IMR-90 (cell line): Measurements from ENCODE around the gene CLBA1. TPM values are rescaled to one million over a fixed set of nuclear protein-coding genes. Genes with fewer than 3 reads are reported as not detected.

ENCODE experiments used
- ATAC-seq: fragments of 200-7000 bp; cut with Tn5 transposase; 2 replicates; pipeline ENCODE4 v1.9.1; 2020; ENCODE audit warnings: low read depth, mild to moderate bottlenecking, moderate library complexity
- BruUV-seq: library from RNA; stranded (reverse); fragments of 400-500 nt; replicated peaks from 2 replicates; lab custom pipeline; 2021; lab: Mats Ljungman, UMichigan
- CTCF ChIA-PET: fragments of 300-600 bp; formaldehyde crosslinking; extraction: SDS; loops from one replicate; lab custom pipeline; 2021; ENCODE audit warnings: antibody characterized with exemption; lab: Yijun Ruan, JAX
- POLR2A ChIA-PET: fragments of 300-600 bp; sonication (Branson Sonifier 250); formaldehyde crosslinking; loops from one replicate; lab custom pipeline; 2022; ENCODE audit warnings: antibody characterized with exemption; ENCODE audit not compliant: unreplicated experiment; lab: Charles Lee
- DNase-seq: peaks from one replicate; pipeline ENCODE4 v3.0.0; 2013
- H2AFZ ChIP-seq: replicated peaks from 2 replicates; pipeline ENCODE3; 2013; ENCODE audit warnings: low read length, mild to moderate bottlenecking; ENCODE audit not compliant: poor library complexity
- H2AK5ac ChIP-seq: 2 replicates; pipeline ENCODE4 v1.6.1; 2013; ENCODE audit warnings: low read depth, low read length, inconsistent platforms
- H2AK9ac ChIP-seq: replicated peaks from 2 replicates; pipeline ENCODE3; 2013; ENCODE audit warnings: mild to moderate bottlenecking, low read depth, low read length, moderate library complexity; ENCODE audit not compliant: poor library complexity
- H2BK120ac ChIP-seq: 2 replicates; pipeline ENCODE4 v1.6.1; 2013; ENCODE audit warnings: low read depth, low read length, inconsistent platforms
- H2BK15ac ChIP-seq: 3 replicates; pipeline ENCODE4 v1.6.1; 2013; ENCODE audit warnings: low read depth, low read length, inconsistent platforms
- H2BK20ac ChIP-seq: 2 replicates; pipeline ENCODE4 v1.6.1; 2013; ENCODE audit warnings: low read depth, mild to moderate bottlenecking, inconsistent platforms, low read length, moderate library complexity
- H2BK5ac ChIP-seq: 2 replicates; pipeline ENCODE4 v1.6.1; 2013; ENCODE audit warnings: mild to moderate bottlenecking, low read depth, low read length, inconsistent platforms; ENCODE audit not compliant: poor library complexity, severe bottlenecking
- H3K14ac ChIP-seq: replicated peaks from 2 replicates; pipeline ENCODE4 v1.6.1; 2013; ENCODE audit warnings: low read depth, low read length, inconsistent platforms
- H3K18ac ChIP-seq: 2 replicates; pipeline ENCODE4 v1.6.1; 2013; ENCODE audit warnings: low read depth, low read length, control low read depth
- H3K23ac ChIP-seq: 2 replicates; pipeline ENCODE4 v1.6.1; 2013; ENCODE audit warnings: low read depth, low read length, inconsistent platforms
- H3K27ac ChIP-seq: 2 replicates; pipeline ENCODE4 v1.5.1; 2013; ENCODE audit warnings: mild to moderate bottlenecking, control low read depth, low read length; ENCODE audit not compliant: insufficient read depth
- H3K27me3 ChIP-seq: 2 replicates; pipeline ENCODE4 v1.6.1; 2013; ENCODE audit warnings: low read length; ENCODE audit not compliant: control insufficient read depth, insufficient read depth
- H3K36me3 ChIP-seq: 2 replicates; pipeline ENCODE4 v1.6.1; 2013; ENCODE audit warnings: low read length, mixed read lengths; ENCODE audit not compliant: control insufficient read depth, insufficient read depth
- H3K4ac ChIP-seq: 2 replicates; pipeline ENCODE4 v1.6.1; 2013; ENCODE audit warnings: low read depth, low read length, inconsistent platforms
- H3K4me1 ChIP-seq: 2 replicates; pipeline ENCODE4 v1.6.1; 2013; ENCODE audit warnings: low read length, mixed read lengths; ENCODE audit not compliant: control insufficient read depth, insufficient read depth
- H3K4me2 ChIP-seq: 2 replicates; pipeline ENCODE4 v1.6.1; 2013; ENCODE audit warnings: low read depth, mild to moderate bottlenecking, control low read depth, low read length, moderate library complexity
- H3K4me3 ChIP-seq: 2 replicates; pipeline ENCODE4 v1.5.1; 2013; ENCODE audit warnings: low read depth, mild to moderate bottlenecking, control low read depth, low read length, moderate library complexity; ENCODE audit not compliant: insufficient read depth
- H3K56ac ChIP-seq: 2 replicates; pipeline ENCODE4 v1.6.1; 2013; ENCODE audit warnings: low read length, inconsistent platforms; ENCODE audit not compliant: insufficient read depth; ENCODE audit errors: extremely low read depth
- H3K79me1 ChIP-seq, 2 experiments: 2 replicates each; pipeline ENCODE4 v1.6.1; 2013; ENCODE audit warnings: low read length in 2 of 2, inconsistent platforms in 1 of 2, low read depth in 1 of 2
- H3K9ac ChIP-seq: 2 replicates; pipeline ENCODE4 v1.6.1; 2013; ENCODE audit warnings: low read depth, low read length, control low read depth
- H3K9me1 ChIP-seq: 2 replicates; pipeline ENCODE4 v1.6.1; 2013; ENCODE audit warnings: low read length, inconsistent platforms; ENCODE audit not compliant: insufficient read depth
- H3K9me3 ChIP-seq: 2 replicates; pipeline ENCODE4 v1.6.1; 2013; ENCODE audit warnings: low read length; ENCODE audit not compliant: control insufficient read depth, insufficient read depth
- H4K20me1 ChIP-seq: 2 replicates; pipeline ENCODE4 v1.6.1; 2013; ENCODE audit warnings: low read length, inconsistent platforms; ENCODE audit not compliant: insufficient read depth
- H4K5ac ChIP-seq: 2 replicates; pipeline ENCODE4 v1.6.1; 2013; ENCODE audit warnings: mild to moderate bottlenecking, low read depth, low read length, control low read depth
- H4K8ac ChIP-seq, 2 experiments: 2 replicates each; pipeline ENCODE4 v1.6.1; 2013; ENCODE audit warnings: low read depth in 2 of 2, low read length in 2 of 2, control low read depth in 1 of 2, inconsistent platforms in 1 of 2
- H4K91ac ChIP-seq: 2 replicates; pipeline ENCODE4 v1.6.1; 2013; ENCODE audit warnings: low read depth, low read length, inconsistent platforms; ENCODE audit not compliant: insufficient read depth
- BHLHE40 ChIP-seq: fragments of 150-350 bp; IDR thresholded peaks from 2 replicates; pipeline ENCODE4 v1.6.1; 2016; ENCODE audit warnings: mild to moderate bottlenecking, low read depth, low read length
- CEBPB ChIP-seq: IDR thresholded peaks from 2 replicates; pipeline ENCODE4 v1.6.1; 2012; ENCODE audit warnings: low read depth, low read length, improper control_type of control experiment
- CHD1 ChIP-seq: IDR thresholded peaks from 2 replicates; pipeline ENCODE4 v1.6.1; 2012; ENCODE audit warnings: low read depth, low read length, improper control_type of control experiment
- FOS ChIP-seq: fragments of 150-350 bp; IDR thresholded peaks from 2 replicates; pipeline ENCODE4 v1.6.1; 2016; ENCODE audit warnings: low read depth, low read length
- MAFK ChIP-seq: IDR thresholded peaks from 2 replicates; pipeline ENCODE4 v1.6.1; 2012; ENCODE audit warnings: low read depth, low read length, improper control_type of control experiment
- MAZ ChIP-seq: IDR thresholded peaks from 2 replicates; pipeline ENCODE4 v1.6.1; 2012; ENCODE audit warnings: low read depth, mild to moderate bottlenecking, low read length, improper control_type of control experiment, moderate library complexity, borderline replicate concordance
- MXI1 ChIP-seq: IDR thresholded peaks from 2 replicates; pipeline ENCODE4 v1.6.1; 2012; ENCODE audit warnings: low read depth, mild to moderate bottlenecking, low read length, moderate library complexity, borderline replicate concordance
- NFE2L2 ChIP-seq: fragments of 150-350 bp; IDR thresholded peaks from 2 replicates; pipeline ENCODE4 v1.6.1; 2016; ENCODE audit warnings: low read depth, mild to moderate bottlenecking, low read length
- POLR2A ChIP-seq: IDR thresholded peaks from 2 replicates; pipeline ENCODE4 v1.6.1; 2012; ENCODE audit warnings: mild to moderate bottlenecking, low read depth, low read length
- RAD21 ChIP-seq: IDR thresholded peaks from 2 replicates; pipeline ENCODE4 v1.6.1; 2012; ENCODE audit warnings: low read length, improper control_type of control experiment
- RCOR1 ChIP-seq: IDR thresholded peaks from 2 replicates; pipeline ENCODE4 v1.6.1; 2012; ENCODE audit warnings: mild to moderate bottlenecking, low read length, improper control_type of control experiment; ENCODE audit not compliant: insufficient replicate concordance
- RFX5 ChIP-seq: IDR thresholded peaks from 2 replicates; pipeline ENCODE4 v1.8.0; 2012; ENCODE audit warnings: low read depth, mild to moderate bottlenecking, low read length, moderate library complexity
- WGBS, 2 experiments: methylation state at CpG; one replicate each; pipeline versions ENCODE4 v1.1.5 to v1.1.7; 2013; ENCODE audit warnings: missing lambda C conversion rate in 2 of 2; ENCODE audit not compliant: insufficient read length in 1 of 2; ENCODE audit errors: extremely low coverage in 2 of 2; 5-methylcytosine and 5-hydroxymethylcytosine counted together
- dilution Hi-C: fragments of 300-500 bp; cut with HindIII; formaldehyde crosslinking; loops from one replicate; pipeline ENCODE4 v1.14.3; 2018; ENCODE audit warnings: low sequenced_read_pairs; ENCODE audit not compliant: unreplicated experiment
- in situ Hi-C: fragments of 300-500 bp; cut with MboI; formaldehyde crosslinking; loops from 3 replicates; pipeline ENCODE4 v1.14.3; 2019; ENCODE audit warnings: low sequenced_read_pairs, inconsistent platforms, mixed read lengths
- intact Hi-C: fragments of 100-400 bp; cut with micrococcal nuclease; formaldehyde crosslinking; loops from 2 replicates; pipeline ENCODE4 v1.10.0; 2022
- polyA plus RNA-seq, 3 experiments: library from polyadenylated mRNA; depleted of rRNA; stranded (reverse); fragments of >200 nt; gene quantifications; 2 replicates each; pipeline ENCODE4 v1.2.3, GENCODE V29; 2012; ENCODE audit warnings: low replicate concordance in 1 of 3
- total RNA-seq: library from RNA; depleted of rRNA; stranded (reverse); fragments of >200 nt; gene quantifications from 2 replicates; pipeline ENCODE4 v1.2.3, GENCODE V29; 2012
- TF ChIP-seq, protein P1 (sequence below): conservative IDR thresholded peaks from 2 replicates; pipeline ENCODE4 v1.5.1; 2012; ENCODE audit warnings: mild to moderate bottlenecking, low read depth, low read length, improper control_type of control experiment
- TF ChIP-seq, protein P2 (sequence below): fragments of 150-350 bp; IDR thresholded peaks from 2 replicates; pipeline ENCODE4 v1.6.1; 2016; ENCODE audit warnings: low read depth, mild to moderate bottlenecking, low read length, moderate library complexity, borderline replicate concordance

CLBA1 gene
- total and polyA plus RNA-seq, 2 of the 4 experiments (the other 2 are of a cell fraction), result 2.7 to 6.2 TPM

DNA sequence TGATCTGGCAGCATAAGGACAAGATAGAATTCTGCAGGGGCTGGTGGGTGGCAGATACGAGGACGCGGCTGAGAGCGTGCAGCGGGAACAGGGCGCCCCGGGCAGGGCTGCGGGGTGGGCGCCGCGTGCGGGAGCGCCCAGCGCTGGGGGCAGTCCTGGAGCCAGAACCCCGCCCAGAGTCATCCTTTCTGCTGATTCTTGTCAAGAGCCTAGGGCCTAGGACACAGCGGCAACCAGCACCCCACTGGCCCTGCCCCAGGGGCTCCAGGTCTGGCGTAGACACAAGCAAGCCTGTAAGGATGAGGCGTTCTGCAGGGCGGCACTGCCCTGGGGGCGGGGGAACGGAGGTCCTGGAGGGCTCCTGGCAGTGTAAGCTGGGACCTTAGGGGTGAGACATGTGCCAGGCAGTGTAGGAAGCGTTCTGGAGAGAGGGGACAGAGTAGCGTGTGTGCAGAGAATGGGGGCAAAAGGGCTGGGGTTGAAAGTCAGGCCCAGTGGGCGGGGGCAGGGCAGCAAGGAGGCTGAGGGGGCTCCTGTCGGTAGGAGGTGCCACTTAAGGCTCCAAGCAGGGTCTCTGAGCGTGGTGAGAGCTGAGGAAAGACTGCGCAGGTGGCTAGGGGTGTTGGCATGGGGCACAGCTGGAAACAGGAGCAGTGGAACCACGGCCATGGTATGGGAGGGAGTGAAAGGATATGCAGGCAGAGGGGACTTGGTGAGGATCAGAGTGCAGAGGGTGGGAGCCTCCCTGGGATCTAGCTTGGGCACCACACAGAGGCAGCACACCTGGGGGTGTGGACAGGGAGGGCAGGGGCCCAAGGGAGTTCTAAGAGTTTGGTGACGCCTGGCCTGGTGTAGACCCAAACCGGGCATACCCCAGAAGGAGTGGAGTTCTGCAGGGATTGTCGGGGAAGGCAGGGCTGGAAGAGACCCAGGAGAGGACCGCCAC lies 6.6 kb upstream of the CLBA1 start:
- Histone ChIP-seq H2AFZ (peak overlapping the region; percentile 83), H2AK5ac (no peak overlapping the region), H3K4ac (no peak overlapping the region), H3K36me3 (no peaks in the 10 kb centered on the region), H4K91ac (no peak overlapping the region), H3K18ac (no peak overlapping the region), H4K20me1 (0 out of 2 replicates have a peak, but pooled peaks cover 3% of the 10 kb centered on the region), H2BK15ac (no peak overlapping the region), H4K5ac (no peak overlapping the region), H3K9me1 (peaks cover 8% of the 10 kb centered on the region; the same call in 1 of the 2 replicates), H4K8ac (0 out of 4 replicates have a peak overlapping the region, but pooled peaks of 1 of the 2 experiments have one; percentile 60), H3K4me1 (peaks cover 18% of the 10 kb centered on the region), H2BK120ac (no peak overlapping the region), H3K56ac (no peak overlapping the region), H3K9ac (no peak overlapping the region), H3K4me2 (peak overlapping the region; percentile 74), H3K4me3 (peak overlapping the region; percentile 41; the same call in 1 of the 2 replicates), H3K14ac (no peak overlapping the region), H2AK9ac (no peak overlapping the region), H2BK5ac (no peak overlapping the region), H3K27me3 (no peaks in the 10 kb centered on the region), H3K23ac (no peak overlapping the region), H3K9me3 (no peaks in the 10 kb centered on the region), H2BK20ac (no peak overlapping the region), H3K79me1 (no peaks in the 10 kb centered on the region), H3K27ac (no peak overlapping the region)
- 74% methylated on average over 10 of the region's 32 CpGs; no CpG with 5 or more reads in 1 of the 2 experiments for WGBS, 2 experiments
- intact Hi-C loops, result no loop called here
- in situ Hi-C loops, result no loop called here
- DNase-seq, result no peak
- ChIA-PET CTCF (no interaction called here), POLR2A (interaction anchor here (0.6 kb wide), 1 partner anchor 11 kb away, joined by 3 read pairs; no protein-coding TSS in a partner anchor)
- no peak for ATAC-seq
- BruUV-seq, result no TSS peak
- dilution Hi-C loops, result no loop called here
- no peak for TF ChIP-seq FOS
- no peak for TF ChIP-seq NFE2L2
- TF ChIP-seq, protein P1, sequence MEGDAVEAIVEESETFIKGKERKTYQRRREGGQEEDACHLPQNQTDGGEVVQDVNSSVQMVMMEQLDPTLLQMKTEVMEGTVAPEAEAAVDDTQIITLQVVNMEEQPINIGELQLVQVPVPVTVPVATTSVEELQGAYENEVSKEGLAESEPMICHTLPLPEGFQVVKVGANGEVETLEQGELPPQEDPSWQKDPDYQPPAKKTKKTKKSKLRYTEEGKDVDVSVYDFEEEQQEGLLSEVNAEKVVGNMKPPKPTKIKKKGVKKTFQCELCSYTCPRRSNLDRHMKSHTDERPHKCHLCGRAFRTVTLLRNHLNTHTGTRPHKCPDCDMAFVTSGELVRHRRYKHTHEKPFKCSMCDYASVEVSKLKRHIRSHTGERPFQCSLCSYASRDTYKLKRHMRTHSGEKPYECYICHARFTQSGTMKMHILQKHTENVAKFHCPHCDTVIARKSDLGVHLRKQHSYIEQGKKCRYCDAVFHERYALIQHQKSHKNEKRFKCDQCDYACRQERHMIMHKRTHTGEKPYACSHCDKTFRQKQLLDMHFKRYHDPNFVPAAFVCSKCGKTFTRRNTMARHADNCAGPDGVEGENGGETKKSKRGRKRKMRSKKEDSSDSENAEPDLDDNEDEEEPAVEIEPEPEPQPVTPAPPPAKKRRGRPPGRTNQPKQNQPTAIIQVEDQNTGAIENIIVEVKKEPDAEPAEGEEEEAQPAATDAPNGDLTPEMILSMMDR, result no peak
- no peak for TF ChIP-seq CHD1
- no peak for TF ChIP-seq MXI1
- TF ChIP-seq, protein P2, sequence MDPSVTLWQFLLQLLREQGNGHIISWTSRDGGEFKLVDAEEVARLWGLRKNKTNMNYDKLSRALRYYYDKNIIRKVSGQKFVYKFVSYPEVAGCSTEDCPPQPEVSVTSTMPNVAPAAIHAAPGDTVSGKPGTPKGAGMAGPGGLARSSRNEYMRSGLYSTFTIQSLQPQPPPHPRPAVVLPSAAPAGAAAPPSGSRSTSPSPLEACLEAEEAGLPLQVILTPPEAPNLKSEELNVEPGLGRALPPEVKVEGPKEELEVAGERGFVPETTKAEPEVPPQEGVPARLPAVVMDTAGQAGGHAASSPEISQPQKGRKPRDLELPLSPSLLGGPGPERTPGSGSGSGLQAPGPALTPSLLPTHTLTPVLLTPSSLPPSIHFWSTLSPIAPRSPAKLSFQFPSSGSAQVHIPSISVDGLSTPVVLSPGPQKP, result no peak
- no peak for TF ChIP-seq POLR2A
- no peak for TF ChIP-seq MAZ
- no peak for TF ChIP-seq CEBPB
- no peak for TF ChIP-seq MAFK
- no peak for TF ChIP-seq RAD21
- TF ChIP-seq RCOR1, result no peak
- no peak for TF ChIP-seq BHLHE40
- no peak for TF ChIP-seq RFX5
